HepG2 (cell line): Measurements from ENCODE around the gene NABP2. TPM values are rescaled to one million over a fixed set of nuclear protein-coding genes. Genes with fewer than 3 reads are reported as not detected.

Source experiments
- ATAC-seq: fragments of 200-7000 bp; cut with Tn5 transposase; 3 replicates; pipeline ENCODE4 v1.9.1; 2020; ENCODE audit warnings: mild to moderate bottlenecking, moderate library complexity
- BruUV-seq: library from RNA; stranded (reverse); fragments of 400-500 nt; replicated peaks from 2 replicates; lab custom pipeline; 2021; lab: Mats Ljungman, UMichigan
- CTCF ChIA-PET: fragments of 300-600 bp; formaldehyde crosslinking; extraction: SDS; loops from one replicate; lab custom pipeline; 2021; ENCODE audit warnings: low total read pairs, inconsistent platforms, low intra/inter-chr PET ratio; lab: Yijun Ruan, JAX
- POLR2A ChIA-PET: fragments of 350-600 bp; sonication (Branson Sonifier 250); formaldehyde crosslinking; loops from one replicate; lab custom pipeline; 2020; ENCODE audit warnings: antibody characterized with exemption, inconsistent platforms; lab: Yijun Ruan, JAX
- DNase-seq: peaks from one replicate; pipeline ENCODE4 v3.0.0-alpha.2; 2015; ENCODE audit warnings: low spot score
- FAIRE-seq: peaks from 3 replicates; lab custom pipeline; 2011; peaks lifted over from hg19 to GRCh38; lab: Jason Lieb, UNC
- H2AFZ ChIP-seq: one replicate; pipeline ENCODE4 v1.6.1; 2011; ENCODE audit warnings: low read length, inconsistent platforms
- H3K27ac ChIP-seq: fragments of 300-600 bp; 3 replicates; pipeline ENCODE4 v1.8.0; 2011; ENCODE audit warnings: mixed run types, mild to moderate bottlenecking, mixed read lengths, low read length, inconsistent platforms; ENCODE audit not compliant: insufficient read depth; ENCODE audit errors: extremely low read length
- H3K27me3 ChIP-seq, 2 experiments: fragments of 200-600 bp in 1 of 2; 2 replicates in 1 of 2; 3 replicates in 1 of 2; pipeline versions ENCODE4 v1.6.0 to v1.8.0; 2011; ENCODE audit warnings: low read length in 2 of 2, mild to moderate bottlenecking in 2 of 2, moderate library complexity in 2 of 2, inconsistent platforms in 1 of 2; ENCODE audit not compliant: insufficient read depth in 2 of 2, control insufficient read depth in 1 of 2
- H3K36me3 ChIP-seq, 2 experiments: fragments of 200-600 bp in 1 of 2; replicated peaks in 1 of 2; 2 replicates in 1 of 2; 3 replicates in 1 of 2; pipeline versions ENCODE4 v1.5.1 to v1.8.0; 2011; ENCODE audit warnings: low read length in 2 of 2, inconsistent platforms in 1 of 2; ENCODE audit not compliant: insufficient read depth in 2 of 2, control insufficient read depth in 1 of 2
- H3K4me1 ChIP-seq: 2 replicates; pipeline ENCODE4 v1.5.1; 2012; ENCODE audit warnings: low read length, inconsistent platforms; ENCODE audit not compliant: insufficient read depth
- H3K4me2 ChIP-seq: 2 replicates; pipeline ENCODE4 v1.6.0; 2011; ENCODE audit warnings: low read depth, low read length, inconsistent platforms
- H3K4me3 ChIP-seq, 3 experiments: fragments of 200-600 bp in 1 of 3; sonication (generic), shearing (Covaris generic) in 1 of 3; replicated peaks in 1 of 3; 2 replicates each; pipeline ENCODE4 v1.5.1; 2011 to 2016; ENCODE audit warnings: low read length in 3 of 3, inconsistent platforms in 2 of 3, low read depth in 2 of 3, mild to moderate bottlenecking in 2 of 3, control low read depth in 1 of 3, mixed read lengths in 1 of 3; ENCODE audit not compliant: insufficient read depth in 1 of 3
- H3K79me2 ChIP-seq: one replicate; pipeline ENCODE4 v1.6.1; 2011; ENCODE audit warnings: low read length, inconsistent platforms; ENCODE audit not compliant: insufficient read depth
- H3K9ac ChIP-seq: 2 replicates; pipeline ENCODE4 v1.6.0; 2011; ENCODE audit warnings: mild to moderate bottlenecking, low read depth, low read length, inconsistent platforms; ENCODE audit not compliant: insufficient read depth
- H3K9me3 ChIP-seq: 2 replicates; pipeline ENCODE4 v1.5.1; 2012; ENCODE audit warnings: mild to moderate bottlenecking, low read length
- H4K20me1 ChIP-seq: 2 replicates; pipeline ENCODE4 v1.6.0; 2011; ENCODE audit warnings: inconsistent platforms, mild to moderate bottlenecking, low read length, moderate library complexity; ENCODE audit not compliant: insufficient read depth
- ATF4 ChIP-seq, 2 experiments: fragments of 450-650 bp in 1 of 2; sonication (generic) in 1 of 2; formaldehyde crosslinking; IDR thresholded peaks; 2 replicates each; pipeline versions ENCODE4 v1.5.0 to v1.8.0; 2020 to 2022; ENCODE audit warnings: mild to moderate bottlenecking in 1 of 2, missing genetic modification reagents in 1 of 2
- BCL6 ChIP-seq: IDR thresholded peaks from 2 replicates; pipeline ENCODE4 v1.6.1; 2016; ENCODE audit warnings: missing genetic modification reagents, missing compliant biosample characterization
- BORCS8-MEF2B ChIP-seq: sonication (generic); formaldehyde crosslinking; IDR thresholded peaks from 2 replicates; pipeline ENCODE4 v1.8.0; 2022; ENCODE audit warnings: mild to moderate bottlenecking, missing genetic modification reagents
- ETV5 ChIP-seq: IDR thresholded peaks from 2 replicates; pipeline ENCODE4 v1.6.1; 2018; ENCODE audit warnings: missing biosample characterization, missing genetic modification reagents, inconsistent platforms, borderline replicate concordance
- FOXK2 ChIP-seq: fragments of 450-650 bp; IDR thresholded peaks from 2 replicates; pipeline ENCODE4 v1.6.1; 2016
- PLRG1 ChIP-seq: fragments of 450-650 bp; conservative IDR thresholded peaks from 2 replicates; pipeline ENCODE4 v1.6.1; 2016
- SOX5 ChIP-seq: IDR thresholded peaks from 2 replicates; pipeline ENCODE4 v1.6.1; 2016; ENCODE audit warnings: borderline replicate concordance
- ZBTB3 ChIP-seq: sonication (generic); formaldehyde crosslinking; IDR thresholded peaks from 2 replicates; pipeline ENCODE4 v1.4.0; 2020; ENCODE audit warnings: low read depth, mild to moderate bottlenecking, moderate library complexity, missing genetic modification reagents, borderline replicate concordance
- ZNF430 ChIP-seq: sonication (generic); formaldehyde crosslinking; IDR thresholded peaks from 2 replicates; pipeline ENCODE4 v1.9.0; 2021; ENCODE audit warnings: mild to moderate bottlenecking, missing genetic modification reagents
- ZNF562 ChIP-seq: sonication (generic); formaldehyde crosslinking; IDR thresholded peaks from 2 replicates; pipeline ENCODE4 v1.8.0; 2022; ENCODE audit warnings: missing genetic modification reagents, borderline replicate concordance
- ZNF652 ChIP-seq: IDR thresholded peaks from 2 replicates; pipeline ENCODE4 v1.6.1; 2016; ENCODE audit warnings: low read depth, borderline replicate concordance
- ZNF713 ChIP-seq: sonication (generic); formaldehyde crosslinking; IDR thresholded peaks from 2 replicates; pipeline ENCODE4 v1.4.0; 2020; ENCODE audit warnings: mild to moderate bottlenecking, missing genetic modification reagents
- ZNF773 ChIP-seq: sonication (generic); formaldehyde crosslinking; IDR thresholded peaks from 2 replicates; pipeline ENCODE4 v1.4.0; 2020; ENCODE audit warnings: missing genetic modification reagents, borderline replicate concordance
- ZNF780A ChIP-seq: sonication (generic); formaldehyde crosslinking; IDR thresholded peaks from 2 replicates; pipeline ENCODE4 v1.8.0; 2022; ENCODE audit warnings: mild to moderate bottlenecking, missing genetic modification reagents, moderate library complexity
- WGBS: methylation state at CpG from one replicate; pipeline ENCODE4 v1.1.6; 2017; ENCODE audit warnings: low lambda C conversion rate; 5-methylcytosine and 5-hydroxymethylcytosine counted together
- in situ Hi-C: cut with HindIII; loops from 2 replicates; pipeline ENCODE4 v1.10.0; 2017; ENCODE audit warnings: low pct_unique_long_range_greater_than_20kb; ENCODE audit not compliant: extremely low pct_ligation_motif_present
- intact Hi-C: fragments of 100-400 bp; cut with micrococcal nuclease; formaldehyde crosslinking; loops from one replicate; pipeline ENCODE4 v1.10.0; 2022; ENCODE audit not compliant: unreplicated experiment
- polyA plus RNA-seq, 8 experiments: library from polyadenylated mRNA; depleted of rRNA in 3 of 8; stranded (reverse) in 7 of 8; unstranded in 1 of 8; fragments of >200 nt; fragmentation: Illumina TruSeq in 4 of 8; extraction: Trizol in 4 of 8; gene quantifications; 2 replicates each; pipeline versions ENCODE4 v1.2.1 to v1.2.3, GENCODE V29; 2011 to 2016; ENCODE audit warnings: low read depth in 4 of 8, missing spikeins in 1 of 8, mixed read lengths in 1 of 8; ENCODE audit not compliant: insufficient read depth in 1 of 8
- total RNA-seq, 5 experiments: library from RNA; depleted of rRNA; stranded (reverse); fragments of >200 nt; fragmentation: Illumina TruSeq; extraction: Trizol; gene quantifications; 2 replicates each; pipeline ENCODE4 v1.2.3, GENCODE V29; 2016; ENCODE audit warnings: low read depth in 1 of 5
- TF ChIP-seq, protein P1 (sequence below): sonication (generic); formaldehyde crosslinking; IDR thresholded peaks from 2 replicates; pipeline ENCODE4 v1.4.0; 2020; ENCODE audit warnings: missing genetic modification reagents, borderline replicate concordance
- TF ChIP-seq, protein P2 (sequence below): IDR thresholded peaks from 2 replicates; pipeline ENCODE4 v1.6.1; 2012; ENCODE audit warnings: inconsistent platforms
- TF ChIP-seq, protein P3 (sequence below): sonication (generic); formaldehyde crosslinking; IDR thresholded peaks from 2 replicates; pipeline ENCODE4 v1.9.0; 2022; ENCODE audit warnings: missing genetic modification reagents, mild to moderate bottlenecking, borderline replicate concordance

The NABP2 gene
- total and polyA plus RNA-seq, 2 of the 13 experiments (the other 11 are each of a cell fraction or from before 2014, with no cell fraction given), result 33.2 to 35.5 TPM

DNA sequence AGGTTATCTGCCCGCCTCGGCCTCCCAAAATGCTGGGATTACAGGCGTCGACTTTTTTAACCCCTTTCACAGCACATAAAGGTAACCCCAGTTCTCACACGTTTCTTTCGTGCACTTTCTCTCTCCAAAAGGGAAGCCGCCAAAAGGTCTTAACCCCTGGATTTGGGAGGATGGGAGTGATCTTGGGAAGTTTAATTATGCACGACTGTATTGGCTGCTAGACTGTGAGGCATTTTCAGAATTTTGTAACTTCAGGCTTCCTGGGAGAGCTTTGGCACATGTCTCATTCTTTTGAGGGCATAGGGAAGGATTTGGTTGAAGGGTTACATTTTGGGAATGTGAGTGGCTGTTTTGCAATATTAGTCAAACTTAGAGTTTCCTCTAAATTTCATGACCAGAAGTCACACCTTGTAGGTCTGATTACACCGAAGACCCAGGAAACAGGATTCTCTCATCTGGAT, 33.4 kb upstream of the NABP2 start:
- ChIA-PET CTCF (interaction anchor here (1.1 to 2.7 kb wide), 5 partner anchors 33 to 72 kb away, joined by 3 to 49 read pairs (median 3); partner anchors contain the start of genes ANKRD52, ESYT1, MYL6 and MYL6B), POLR2A (interaction anchor here (0.7 to 3.6 kb wide), 5 partner anchors 9 to 73 kb away, joined by 4 to 48 read pairs (median 22); partner anchors contain the start of genes ESYT1, MYL6, RNF41 and ZC3H10)
- Histone ChIP-seq H3K9ac (peak overlapping the region; percentile 76), H3K4me2 (peak overlapping the region; percentile 86), H2AFZ (peak overlapping the region; percentile 76), H3K4me1 (peaks cover 34% of the 10 kb centered on the region), H3K27ac (peak overlapping the region; percentile 74), H3K27me3 (no peaks in the 10 kb centered on the region; a peak in 1 of 5 replicates), H4K20me1 (no peaks in the 10 kb centered on the region), H3K9me3 (no peaks in the 10 kb centered on the region), H3K4me3 (peak overlapping the region; percentile 76 to 94 (median 93)), H3K79me2 (peaks cover 18% of the 10 kb centered on the region), H3K36me3 (peaks cover 0 to 7% of the 10 kb centered on the region in 2 experiments; a peak in 1 of 5 replicates)
- intact Hi-C loops, result loop anchor here (5.0 kb wide), 2 partner anchors 33 to 272 kb away; partner anchors contain the start of gene MYL6
- BruUV-seq, result no TSS peak
- WGBS, result 19% methylated on average over 9 of the region's 9 CpGs
- in situ Hi-C loops, result loop anchor here (5.0 to 10.0 kb wide), 2 partner anchors 67 to 274 kb away; partner anchors contain the start of genes ANKRD52 and SPRYD4
- DNase-seq (no peak), FAIRE-seq (no peak), ATAC-seq (no peak)
- TF ChIP-seq ZBTB3 (CRISPR knock-in tag) (0 out of 2 replicates have a peak, but pooled peaks have one; percentile 10), BCL6 (CRISPR knock-in tag) (no peak), ZNF713 (CRISPR knock-in tag) (0 out of 2 replicates have a peak, but pooled peaks have one; percentile 8), ETV5 (CRISPR knock-in tag) (no peak), ZNF430 (no peak), BORCS8-MEF2B (CRISPR knock-in tag) (0 out of 2 replicates have a peak, but pooled peaks have one; percentile 5), ZNF652 (peak; percentile 76; the same call in 1 of the 2 replicates), ATF4 (CRISPR knock-in tag; IDR thresholded peaks at IDR 0.05) (0 out of 4 replicates have a peak, but pooled peaks of 1 of the 2 experiments have one; percentile 2), ZNF562 (CRISPR knock-in tag) (no peak), ZNF780A (no peak), ZNF773 (CRISPR knock-in tag) (no peak), PLRG1 (no peak), FOXK2 (no peak), SOX5 (no peak)
- TF ChIP-seq, protein P1, sequence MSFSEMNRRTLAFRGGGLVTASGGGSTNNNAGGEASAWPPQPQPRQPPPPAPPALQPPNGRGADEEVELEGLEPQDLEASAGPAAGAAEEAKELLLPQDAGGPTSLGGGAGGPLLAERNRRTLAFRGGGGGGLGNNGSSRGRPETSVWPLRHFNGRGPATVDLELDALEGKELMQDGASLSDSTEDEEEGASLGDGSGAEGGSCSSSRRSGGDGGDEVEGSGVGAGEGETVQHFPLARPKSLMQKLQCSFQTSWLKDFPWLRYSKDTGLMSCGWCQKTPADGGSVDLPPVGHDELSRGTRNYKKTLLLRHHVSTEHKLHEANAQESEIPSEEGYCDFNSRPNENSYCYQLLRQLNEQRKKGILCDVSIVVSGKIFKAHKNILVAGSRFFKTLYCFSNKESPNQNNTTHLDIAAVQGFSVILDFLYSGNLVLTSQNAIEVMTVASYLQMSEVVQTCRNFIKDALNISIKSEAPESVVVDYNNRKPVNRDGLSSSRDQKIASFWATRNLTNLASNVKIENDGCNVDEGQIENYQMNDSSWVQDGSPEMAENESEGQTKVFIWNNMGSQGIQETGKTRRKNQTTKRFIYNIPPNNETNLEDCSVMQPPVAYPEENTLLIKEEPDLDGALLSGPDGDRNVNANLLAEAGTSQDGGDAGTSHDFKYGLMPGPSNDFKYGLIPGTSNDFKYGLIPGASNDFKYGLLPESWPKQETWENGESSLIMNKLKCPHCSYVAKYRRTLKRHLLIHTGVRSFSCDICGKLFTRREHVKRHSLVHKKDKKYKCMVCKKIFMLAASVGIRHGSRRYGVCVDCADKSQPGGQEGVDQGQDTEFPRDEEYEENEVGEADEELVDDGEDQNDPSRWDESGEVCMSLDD, result no peak
- TF ChIP-seq, protein P2, sequence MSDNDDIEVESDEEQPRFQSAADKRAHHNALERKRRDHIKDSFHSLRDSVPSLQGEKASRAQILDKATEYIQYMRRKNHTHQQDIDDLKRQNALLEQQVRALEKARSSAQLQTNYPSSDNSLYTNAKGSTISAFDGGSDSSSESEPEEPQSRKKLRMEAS, result peak; percentile 22; the same call in 1 of the 2 replicates
- TF ChIP-seq, protein P3, sequence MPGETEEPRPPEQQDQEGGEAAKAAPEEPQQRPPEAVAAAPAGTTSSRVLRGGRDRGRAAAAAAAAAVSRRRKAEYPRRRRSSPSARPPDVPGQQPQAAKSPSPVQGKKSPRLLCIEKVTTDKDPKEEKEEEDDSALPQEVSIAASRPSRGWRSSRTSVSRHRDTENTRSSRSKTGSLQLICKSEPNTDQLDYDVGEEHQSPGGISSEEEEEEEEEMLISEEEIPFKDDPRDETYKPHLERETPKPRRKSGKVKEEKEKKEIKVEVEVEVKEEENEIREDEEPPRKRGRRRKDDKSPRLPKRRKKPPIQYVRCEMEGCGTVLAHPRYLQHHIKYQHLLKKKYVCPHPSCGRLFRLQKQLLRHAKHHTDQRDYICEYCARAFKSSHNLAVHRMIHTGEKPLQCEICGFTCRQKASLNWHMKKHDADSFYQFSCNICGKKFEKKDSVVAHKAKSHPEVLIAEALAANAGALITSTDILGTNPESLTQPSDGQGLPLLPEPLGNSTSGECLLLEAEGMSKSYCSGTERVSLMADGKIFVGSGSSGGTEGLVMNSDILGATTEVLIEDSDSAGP (CRISPR knock-in tag), result no peak
